ENCODE results near the gene TBC1D9B.

- no peak for TF ChIP-seq CTCF (IDR thresholded peaks at IDR 0.05)
- TF ChIP-seq POLR2A (IDR thresholded peaks at IDR 0.05): no peak
These were observed 83.0 kb downstream of the TBC1D9B start for GRCh38 chr5:179824745-179825112.
